Brain microvascular endothelial cell (primary cell): ENCODE results near the gene SCG5.

ENCODE experiments used
- DNase-seq: peaks from one replicate; pipeline ENCODE4 v3.0.0-alpha.2; 2020
- H3K27ac ChIP-seq: fragments of 250-450 bp; sonication (Bioruptor Pico); 2 replicates; pipeline ENCODE4 v1.5.1; 2020; ENCODE audit warnings: mild to moderate bottlenecking, moderate library complexity
- H3K27me3 ChIP-seq: fragments of 250-450 bp; sonication (Bioruptor Pico); replicated peaks from 2 replicates; pipeline ENCODE4 v1.5.1; 2020; ENCODE audit warnings: mild to moderate bottlenecking
- H3K36me3 ChIP-seq: fragments of 250-450 bp; sonication (Bioruptor Pico); replicated peaks from 2 replicates; pipeline ENCODE4 v1.5.1; 2020; ENCODE audit warnings: mild to moderate bottlenecking
- H3K4me3 ChIP-seq: 2 replicates; pipeline ENCODE4 v1.5.1; 2011; ENCODE audit warnings: low read depth, mild to moderate bottlenecking, control low read depth, low read length, moderate library complexity
- CTCF ChIP-seq: IDR thresholded peaks from 2 replicates; pipeline ENCODE4 v1.5.1; 2011; ENCODE audit warnings: low read depth, mild to moderate bottlenecking, moderate library complexity, low read length, control low read depth, inconsistent platforms; ENCODE audit errors: missing control alignments
- in situ Hi-C: cut with HindIII; loops from 2 replicates; pipeline ENCODE4 v1.10.0; 2017; ENCODE audit warnings: low sequenced_read_pairs, low pct_ligation_motif_present

Gene SCG5

GRCh38 chr15:32682977-32683630 lies 41.6 kb downstream of the SCG5 start:
- no peaks in the 10 kb centered on the region for H3K27me3 ChIP-seq
- no peaks in the 10 kb centered on the region for H3K36me3 ChIP-seq
- TF ChIP-seq CTCF: no peak
- H3K4me3 ChIP-seq: no peak overlapping the region
- in situ Hi-C loops: no loop called here
- peak overlapping the region; percentile 89 for H3K27ac ChIP-seq
- no peak for DNase-seq

GRCh38 chr15:32683906-32684584 lies 42.5 kb downstream of the SCG5 start:
- peak; percentile 87 for DNase-seq
- peak overlapping the region; percentile 1 for H3K4me3 ChIP-seq
- no peak for TF ChIP-seq CTCF
- no peaks in the 10 kb centered on the region for H3K36me3 ChIP-seq
- in situ Hi-C loops: no loop called here
- H3K27ac ChIP-seq: peak overlapping the region; percentile 89
- H3K27me3 ChIP-seq: no peaks in the 10 kb centered on the region

GRCh38 chr15:32685576-32685975 lies 44.1 kb downstream of the SCG5 start:
- TF ChIP-seq CTCF: no peak
- peak overlapping the region; percentile 89 for H3K27ac ChIP-seq
- in situ Hi-C loops: no loop called here
- no peaks in the 10 kb centered on the region for H3K36me3 ChIP-seq
- no peak overlapping the region for H3K4me3 ChIP-seq
- peak; percentile 64 for DNase-seq
- H3K27me3 ChIP-seq: no peaks in the 10 kb centered on the region

- peak; percentile 68 for DNase-seq
- no peak overlapping the region for H3K4me3 ChIP-seq
- H3K27me3 ChIP-seq: no peaks in the 10 kb centered on the region
- H3K27ac ChIP-seq: peak overlapping the region; percentile 75
- TF ChIP-seq CTCF: no peak
- in situ Hi-C loops: no loop called here
- no peaks in the 10 kb centered on the region for H3K36me3 ChIP-seq
Observed at GRCh38 chr15:32687556-32687955, 46.0 kb downstream of the SCG5 start.

GRCh38 chr15:32688151-32688639 lies 46.7 kb downstream of the SCG5 start:
- in situ Hi-C loops: no loop called here
- peak overlapping the region; percentile 75 for H3K27ac ChIP-seq

More at GRCh38 chr15:32688151-32688639, 46.7 kb downstream of the SCG5 start:
- H3K27me3 ChIP-seq: no peaks in the 10 kb centered on the region
- H3K36me3 ChIP-seq: no peaks in the 10 kb centered on the region
- peak; percentile 62 for DNase-seq
- no peak overlapping the region for H3K4me3 ChIP-seq
- TF ChIP-seq CTCF: no peak
